ENCODE measurements around the gene RDM1. TPM values are rescaled to one million over a fixed set of nuclear protein-coding genes. Genes with fewer than 3 reads are reported as not detected.
A peak's percentile ranks its signal among the peaks of the same experiment; 100 is the strongest.

RDM1 gene
- polyA plus RNA-seq, 4 donors: 1.4 to 3.6 (median 2.3) TPM

DNA sequence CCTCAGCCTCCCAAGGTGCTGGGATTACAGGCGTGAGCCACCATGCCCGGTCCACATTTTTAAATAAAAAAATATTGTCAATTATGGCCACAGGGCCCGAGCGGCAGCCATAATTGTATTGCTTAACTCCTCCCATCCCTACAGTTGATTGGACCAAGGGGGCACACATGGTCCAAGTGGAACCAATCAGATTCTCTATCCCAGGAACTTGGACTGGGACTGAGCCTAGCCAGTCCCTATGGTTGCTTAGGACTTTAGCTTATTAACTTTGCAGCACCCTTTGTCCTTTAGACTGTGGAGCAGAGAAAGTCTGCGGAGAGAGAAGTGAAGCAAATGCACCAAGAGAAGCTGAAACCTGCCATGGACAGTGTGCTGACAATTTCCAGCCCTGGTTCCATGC lies 5.5 kb upstream of the RDM1 start:
- DNase-seq (ENCODE audit: low read depth in 4 of 4, low spot score in 3 of 4): no peak

DNA sequence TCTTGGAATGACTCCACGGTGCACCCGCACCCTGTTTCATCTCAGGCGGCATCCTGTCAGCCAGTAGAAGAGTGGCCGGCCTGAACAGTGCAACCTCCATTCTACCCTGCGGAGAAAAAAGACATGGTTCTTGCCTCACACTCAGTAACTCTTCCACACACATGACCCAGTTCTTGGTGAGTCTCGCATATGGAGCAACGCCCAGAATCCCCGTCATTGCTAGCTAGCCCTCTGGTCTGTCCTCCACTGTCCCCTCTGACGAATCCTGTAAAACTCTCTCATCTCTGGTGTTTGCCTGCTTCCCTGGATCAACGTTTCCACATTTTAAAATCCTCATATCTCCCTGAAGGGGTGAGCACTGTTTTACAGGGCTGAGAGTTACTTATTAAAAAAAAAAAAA lies 4.2 kb upstream of the RDM1 start:
- no peak for DNase-seq (ENCODE audit: low read depth in 4 of 4, low spot score in 3 of 4)

DNA sequence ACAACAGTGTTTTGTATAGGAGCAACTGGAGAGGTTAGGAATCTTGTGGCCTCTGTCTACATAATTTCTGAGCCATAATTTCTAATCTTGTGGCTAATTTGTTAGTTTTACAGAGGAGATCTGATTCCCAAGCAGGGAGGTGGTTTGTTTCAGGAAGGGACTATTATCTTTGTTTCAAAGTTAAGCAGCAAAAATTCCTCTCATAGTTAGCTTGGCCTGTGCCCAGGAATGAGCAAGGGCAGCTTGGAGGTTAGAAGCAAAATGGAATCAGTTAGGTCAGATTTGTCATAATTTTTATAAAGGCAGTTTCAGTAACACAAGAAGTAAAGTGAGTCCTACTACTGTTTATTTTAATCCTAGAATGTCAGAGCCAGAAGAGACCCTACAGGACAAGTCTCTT lies 2.0 kb upstream of the RDM1 start:
- peak in 1 of 4 donors; percentile 26 for DNase-seq (ENCODE audit: low read depth in 4 of 4, low spot score in 3 of 4)

DNA sequence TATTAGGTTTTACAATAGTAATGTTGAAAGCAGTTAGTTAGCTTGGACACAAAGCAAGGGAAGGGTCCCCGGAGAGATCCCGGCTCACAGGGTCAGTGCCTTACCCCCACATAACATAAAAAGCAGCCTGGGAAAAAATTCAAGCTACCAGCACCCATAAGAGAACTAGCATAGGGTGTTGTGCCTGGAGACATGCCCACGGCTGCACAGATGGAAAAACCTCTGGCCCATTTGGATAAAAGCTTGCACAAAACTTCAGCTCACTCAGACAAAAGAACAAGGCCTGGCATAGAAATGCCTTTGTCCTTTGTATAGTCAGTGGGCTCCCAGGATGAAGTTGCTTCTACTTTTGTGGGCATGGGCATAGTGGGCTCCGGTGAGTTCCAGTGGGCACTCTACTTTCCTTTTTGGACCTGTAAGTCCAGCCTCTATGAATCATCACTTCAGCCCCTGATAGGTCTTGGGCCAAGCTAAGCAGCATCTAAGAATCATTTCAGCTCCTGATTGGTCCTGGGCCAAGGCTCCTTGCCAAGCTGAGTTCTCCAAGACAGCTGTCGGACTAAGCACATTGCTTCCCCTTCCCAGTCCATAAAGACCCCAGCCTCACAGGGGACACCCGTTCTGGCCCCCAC lies 1.3 kb upstream of the RDM1 start:
- peak in 2 of 4 donors; percentile 14 for DNase-seq (ENCODE audit: low read depth in 4 of 4, low spot score in 3 of 4)

DNA sequence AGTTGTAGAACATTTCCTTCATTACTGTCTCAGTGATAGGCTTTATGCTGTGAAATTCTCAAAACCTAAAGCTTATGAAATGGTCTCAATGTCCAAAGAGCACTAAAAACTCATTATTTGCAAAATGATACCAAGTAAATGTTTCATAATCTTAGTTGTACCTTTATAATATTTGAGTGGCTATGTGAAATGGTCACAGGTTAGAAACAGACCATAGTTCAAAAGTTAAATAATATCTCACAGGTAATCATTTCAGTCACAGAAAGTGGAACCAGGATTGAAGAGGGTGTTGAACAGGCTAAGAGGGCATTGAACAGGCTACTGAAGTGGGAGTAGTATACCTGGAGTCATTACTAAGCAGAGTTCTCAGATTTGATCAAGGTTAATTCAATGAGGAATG lies 2.9 kb downstream of the RDM1 start:
- DNase-seq (ENCODE audit: low read depth in 4 of 4, low spot score in 3 of 4): no peak

DNA sequence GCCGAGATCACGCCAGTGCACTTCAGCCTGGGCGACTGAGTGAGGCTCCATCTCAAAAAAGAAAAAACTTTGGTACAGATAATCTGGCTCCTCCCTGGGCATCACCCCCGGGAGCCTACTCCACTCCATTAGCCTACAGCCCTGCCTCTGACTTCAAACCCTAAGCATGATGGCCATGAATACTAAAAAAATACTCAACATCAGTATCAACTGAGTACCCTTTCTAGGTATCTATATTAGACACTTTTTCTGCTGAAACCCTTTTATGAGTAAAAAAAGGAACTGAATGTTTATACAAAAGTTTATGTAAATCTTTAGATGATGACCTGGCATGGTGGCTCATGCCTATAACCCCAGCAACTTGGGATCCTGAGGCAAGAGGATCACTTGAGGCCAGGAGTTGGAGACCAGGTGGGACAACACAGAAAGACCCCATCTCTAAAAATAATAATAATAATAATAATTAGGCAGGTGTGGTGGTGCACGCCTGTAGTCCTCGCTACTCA lies 6.9 kb downstream of the RDM1 start:
- no peak for DNase-seq (ENCODE audit: low read depth in 4 of 4, low spot score in 3 of 4)

DNA sequence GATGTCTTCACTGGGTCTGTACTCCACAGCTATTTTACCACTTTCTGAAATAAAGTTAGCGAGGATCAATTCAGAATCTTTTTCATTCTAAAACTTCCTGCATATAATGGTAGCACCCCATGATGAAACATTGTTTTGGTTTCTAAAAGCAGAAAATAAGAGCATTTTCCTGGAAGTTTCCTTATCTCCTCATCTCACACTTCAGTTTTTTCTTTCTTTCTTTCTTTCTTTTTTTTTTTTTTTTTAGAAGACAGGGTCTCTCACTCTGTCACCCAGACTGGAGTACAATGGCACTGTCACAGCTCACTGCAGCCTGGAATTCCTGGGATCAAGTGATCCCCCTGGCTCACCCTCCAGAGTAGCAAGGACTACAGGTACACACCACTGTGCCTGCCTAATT lies 10.3 kb downstream of the RDM1 start:
- no peak for DNase-seq (ENCODE audit: low read depth in 4 of 4, low spot score in 3 of 4)

DNA sequence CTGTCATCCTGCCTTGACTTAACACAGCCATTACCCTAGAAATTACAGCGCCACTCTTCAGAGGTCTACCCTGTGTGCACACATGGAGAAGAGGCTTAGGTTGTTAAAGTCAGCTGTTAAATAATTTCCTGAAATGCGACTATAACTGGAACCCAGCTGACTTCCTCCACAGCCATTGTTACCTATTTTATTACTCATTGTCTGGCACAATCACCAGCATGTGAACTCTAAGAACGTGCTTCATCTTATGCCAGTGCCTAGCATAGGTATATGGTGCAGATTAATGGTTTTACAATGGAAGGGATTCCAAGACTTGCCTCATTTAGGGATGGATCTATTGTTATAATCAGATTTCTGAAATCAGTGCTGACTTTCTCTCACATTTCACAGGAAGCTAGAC lies 11.9 kb downstream of the RDM1 start:
- no peak for DNase-seq (ENCODE audit: low read depth in 4 of 4, low spot score in 3 of 4)

DNA sequence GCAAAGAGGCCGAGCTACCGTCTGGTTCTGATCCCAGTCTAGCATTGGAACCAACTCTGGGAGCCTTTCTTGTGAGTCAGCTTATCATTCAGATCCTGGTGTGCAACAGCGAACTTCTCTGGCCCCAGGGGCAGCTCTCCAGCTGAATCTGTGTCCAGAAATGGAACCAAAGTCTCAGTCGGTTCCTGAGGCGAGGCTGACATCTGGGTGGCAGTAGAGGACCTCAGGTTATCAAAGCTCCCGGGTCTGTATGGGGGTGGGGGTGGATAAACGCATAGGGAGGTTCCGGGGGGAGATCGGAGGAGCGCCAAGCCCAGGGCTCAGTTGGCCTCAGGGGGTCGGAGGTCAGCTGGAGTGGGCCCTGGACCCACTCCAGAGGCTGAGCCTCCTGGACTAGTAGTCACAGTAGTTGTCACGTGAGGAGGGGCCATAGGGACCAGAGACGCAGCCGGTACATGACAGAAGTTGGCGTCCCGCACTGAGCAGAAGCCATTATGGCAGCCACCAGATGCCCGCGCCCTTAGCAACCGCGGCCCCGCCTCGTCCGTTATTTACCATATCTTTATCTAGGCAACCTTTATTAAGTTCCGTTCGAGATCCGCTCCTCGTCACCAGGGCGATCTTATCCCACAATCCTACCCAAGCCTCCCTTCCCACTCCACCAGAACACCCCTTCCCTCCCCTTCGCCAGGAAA lies 12.9 kb downstream of the RDM1 start:
- DNase-seq (ENCODE audit: low read depth in 4 of 4, low spot score in 3 of 4): no peak

DNA sequence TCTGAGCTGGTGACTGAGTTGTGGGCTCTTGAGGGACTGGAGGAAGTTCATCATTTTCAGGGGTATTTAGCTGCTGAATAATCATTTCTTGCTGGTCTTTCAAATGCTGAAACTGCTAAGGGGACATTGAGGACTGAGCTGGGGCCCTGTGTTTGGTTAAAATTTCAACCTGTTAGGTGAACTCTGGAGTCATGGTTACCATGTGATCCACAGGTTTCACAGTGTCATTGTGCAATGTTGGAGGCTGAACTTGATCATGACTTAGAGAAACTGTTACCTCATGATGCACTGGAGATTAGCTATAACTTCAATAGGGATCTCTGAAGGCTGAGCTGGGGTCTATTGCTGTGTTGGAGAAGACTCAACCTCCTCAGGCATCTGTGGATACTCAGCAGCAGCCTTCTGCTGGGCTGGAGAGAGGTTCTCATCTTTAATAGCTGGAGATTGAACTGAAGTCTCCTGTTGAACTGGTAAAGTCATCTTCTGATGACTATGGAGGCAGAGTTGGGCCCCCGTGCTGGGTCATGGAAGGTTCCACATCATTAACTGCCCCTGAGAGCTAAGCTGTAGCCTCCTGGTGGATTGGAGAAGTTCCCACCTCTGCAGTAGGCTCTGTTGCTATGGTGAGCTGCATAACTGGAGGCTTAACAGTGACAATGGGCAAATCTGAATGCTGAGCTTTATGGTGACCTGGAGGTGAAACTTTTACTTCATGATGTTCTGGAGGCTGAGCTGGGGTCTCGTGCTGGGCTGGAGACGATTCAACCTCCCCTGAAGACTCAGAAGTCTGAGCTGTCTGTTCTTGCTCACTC lies 15.2 kb downstream of the RDM1 start:
- no peak for DNase-seq (ENCODE audit: low read depth in 4 of 4, low spot score in 3 of 4)

DNA sequence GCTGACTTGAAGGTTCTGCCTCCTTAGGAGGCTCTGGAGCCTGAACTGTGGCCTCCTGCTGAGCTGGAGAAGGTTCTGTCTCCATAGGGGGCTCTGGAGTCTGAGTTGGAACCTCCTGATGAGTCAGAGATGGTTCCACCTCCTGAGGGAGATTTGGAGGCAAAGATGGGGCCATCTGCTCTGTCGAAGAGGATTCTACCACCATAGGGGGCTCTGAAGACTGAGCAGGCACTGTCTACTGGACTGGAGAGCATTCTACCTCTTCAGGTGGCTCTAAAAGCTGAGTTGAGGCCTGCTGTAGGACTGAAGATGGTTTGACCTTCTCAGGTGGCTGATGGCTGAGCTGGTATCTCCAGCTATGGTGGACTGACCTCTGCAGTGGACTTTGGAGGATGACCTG lies 16.2 kb downstream of the RDM1 start:
- no peak for DNase-seq (ENCODE audit: low read depth in 4 of 4, low spot score in 3 of 4)

DNA sequence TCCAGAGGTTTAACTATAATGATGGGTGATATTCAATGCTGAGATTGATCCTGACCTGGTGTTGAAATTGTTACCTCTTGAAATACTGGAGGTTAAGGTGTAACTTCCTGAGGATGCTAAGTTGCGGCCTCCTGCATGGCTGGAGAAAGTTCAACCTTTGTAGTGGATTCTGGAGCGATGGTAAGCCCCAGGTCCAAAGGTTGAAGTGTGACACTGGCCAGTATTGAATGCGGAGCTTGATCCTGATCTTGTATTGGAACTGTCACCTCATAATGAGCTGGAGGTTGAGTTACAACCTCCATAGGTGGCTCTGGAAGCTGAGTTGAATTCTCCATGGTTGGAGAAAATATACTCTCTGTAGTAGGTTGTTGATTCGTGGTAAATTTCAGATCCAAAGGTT lies 17.0 kb downstream of the RDM1 start:
- no peak for DNase-seq (ENCODE audit: low read depth in 4 of 4, low spot score in 3 of 4)

DNA sequence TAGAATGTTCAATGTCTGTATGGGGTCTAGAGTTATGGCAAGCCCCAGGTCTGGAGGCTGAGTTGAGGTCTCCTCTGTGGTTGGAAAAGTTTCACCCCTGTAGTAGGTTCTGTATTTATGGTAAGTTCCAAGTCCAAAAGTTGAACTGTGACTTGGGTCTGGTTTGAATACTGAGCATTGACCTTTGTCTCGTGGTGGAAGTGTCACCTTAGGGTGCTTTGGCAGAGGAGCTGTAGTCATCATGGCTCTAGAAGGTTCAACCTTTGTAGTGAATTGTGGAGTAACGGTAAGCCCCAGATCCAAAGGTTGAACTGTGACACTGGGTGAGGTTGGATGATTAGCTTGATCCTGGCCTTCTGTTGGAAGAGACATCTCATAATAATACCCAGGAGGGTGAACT lies 17.6 kb downstream of the RDM1 start:
- DNase-seq (ENCODE audit: low read depth in 4 of 4, low spot score in 3 of 4): no peak

DNA sequence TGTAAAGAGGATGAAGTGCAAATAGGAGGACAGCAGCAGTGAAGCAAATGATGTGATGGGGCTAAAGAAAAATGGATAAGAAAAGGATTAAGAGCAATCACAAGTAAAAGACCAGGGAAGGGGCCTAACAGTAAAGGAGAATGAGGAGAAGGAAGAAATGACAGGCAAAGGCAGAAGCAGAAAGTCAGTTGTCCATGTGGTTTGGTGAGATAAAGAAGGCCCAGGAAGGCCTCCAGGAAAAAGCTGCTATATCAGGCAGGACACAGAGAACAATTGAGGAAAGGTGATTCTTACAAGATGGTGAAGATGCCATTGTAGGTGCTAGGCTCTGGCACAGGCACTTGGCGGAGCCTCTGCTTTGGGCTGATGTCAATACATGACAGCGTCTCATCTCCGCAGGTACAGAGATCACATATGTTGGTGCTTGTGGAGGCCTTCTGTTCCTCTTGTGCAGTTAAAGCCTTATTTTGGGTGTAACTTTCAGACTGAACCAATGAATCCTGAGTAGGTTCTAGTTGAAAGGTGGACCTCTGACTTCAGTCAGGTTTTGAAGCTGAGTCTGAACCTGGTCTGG lies 18.1 kb downstream of the RDM1 start:
- DNase-seq (ENCODE audit: low read depth in 4 of 4, low spot score in 3 of 4): no peak

DNA sequence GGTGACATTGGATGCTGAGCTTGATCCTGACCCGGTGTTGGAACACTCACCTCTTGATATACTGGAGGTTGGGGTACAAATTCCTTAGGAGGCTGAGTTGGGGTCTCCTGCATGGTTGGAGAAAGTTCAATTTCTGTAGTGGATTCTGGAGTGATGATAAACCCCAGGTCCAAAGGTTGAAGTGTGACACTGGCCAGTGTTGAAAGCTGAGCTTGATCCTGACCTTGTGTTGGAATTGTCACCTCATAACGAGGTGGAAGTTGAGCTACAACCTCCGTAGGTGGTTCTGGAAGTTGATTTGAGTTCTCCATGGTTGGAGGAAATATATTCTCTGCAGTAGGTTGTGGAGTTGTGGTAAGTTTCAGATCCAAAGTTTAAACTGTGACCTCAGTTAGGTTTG lies 21.2 kb downstream of the RDM1 start:
- no peak for DNase-seq (ENCODE audit: low read depth in 4 of 4, low spot score in 3 of 4)

DNA sequence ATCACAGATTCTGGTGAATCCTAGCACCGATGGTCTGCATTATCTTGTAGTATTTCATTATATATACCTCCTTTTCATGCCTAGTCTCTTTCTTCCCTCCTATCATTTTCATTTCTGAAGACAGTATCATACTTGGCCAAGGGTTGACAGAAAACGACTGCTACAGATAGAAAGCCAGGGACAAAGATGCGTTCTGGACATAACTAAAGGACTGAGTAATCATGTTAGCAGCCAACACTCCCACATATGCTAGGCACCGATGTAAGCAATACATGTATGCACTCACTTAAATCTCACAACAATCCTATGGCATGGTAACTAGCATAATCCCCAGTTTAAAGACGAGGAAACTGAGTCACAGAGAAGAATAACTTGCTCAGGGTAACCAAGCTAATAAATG lies 22.9 kb downstream of the RDM1 start:
- no peak for DNase-seq (ENCODE audit: low read depth in 4 of 4, low spot score in 3 of 4)

DNA sequence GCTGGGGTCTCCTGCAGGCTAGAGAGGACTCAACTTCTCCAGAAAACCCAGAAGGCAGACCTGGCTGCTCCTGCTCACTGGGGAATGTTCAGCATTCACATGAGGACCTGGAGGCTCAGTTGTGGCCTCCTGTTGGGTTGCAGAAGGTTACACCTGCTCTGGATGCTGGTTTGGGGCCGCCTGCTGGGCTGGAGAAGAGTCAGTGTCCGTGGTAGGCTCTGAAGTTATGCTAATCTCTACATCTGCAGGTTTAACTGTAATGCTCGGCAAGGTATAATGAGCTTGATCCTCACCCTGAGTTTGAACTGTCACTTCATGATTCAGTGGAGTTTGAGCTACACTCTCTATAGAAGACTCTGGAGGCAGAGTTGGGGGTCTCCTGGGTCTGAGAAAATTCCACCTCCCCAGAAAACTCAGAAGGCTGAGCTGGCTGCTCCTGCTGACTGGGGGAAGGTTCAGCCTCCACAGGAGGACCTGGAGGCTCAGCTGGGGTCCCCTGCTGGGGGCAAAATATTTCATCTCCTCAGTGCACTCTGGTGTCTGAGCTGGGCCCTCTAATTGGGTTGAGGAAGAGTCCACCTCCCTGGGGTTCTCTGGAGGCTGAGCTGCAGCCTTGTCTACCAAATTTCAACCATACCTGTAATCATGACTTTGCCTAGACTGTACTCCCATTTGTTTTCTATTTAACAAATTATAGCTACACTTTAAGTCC lies 23.5 kb downstream of the RDM1 start:
- DNase-seq (ENCODE audit: low read depth in 4 of 4, low spot score in 3 of 4): no peak

DNA sequence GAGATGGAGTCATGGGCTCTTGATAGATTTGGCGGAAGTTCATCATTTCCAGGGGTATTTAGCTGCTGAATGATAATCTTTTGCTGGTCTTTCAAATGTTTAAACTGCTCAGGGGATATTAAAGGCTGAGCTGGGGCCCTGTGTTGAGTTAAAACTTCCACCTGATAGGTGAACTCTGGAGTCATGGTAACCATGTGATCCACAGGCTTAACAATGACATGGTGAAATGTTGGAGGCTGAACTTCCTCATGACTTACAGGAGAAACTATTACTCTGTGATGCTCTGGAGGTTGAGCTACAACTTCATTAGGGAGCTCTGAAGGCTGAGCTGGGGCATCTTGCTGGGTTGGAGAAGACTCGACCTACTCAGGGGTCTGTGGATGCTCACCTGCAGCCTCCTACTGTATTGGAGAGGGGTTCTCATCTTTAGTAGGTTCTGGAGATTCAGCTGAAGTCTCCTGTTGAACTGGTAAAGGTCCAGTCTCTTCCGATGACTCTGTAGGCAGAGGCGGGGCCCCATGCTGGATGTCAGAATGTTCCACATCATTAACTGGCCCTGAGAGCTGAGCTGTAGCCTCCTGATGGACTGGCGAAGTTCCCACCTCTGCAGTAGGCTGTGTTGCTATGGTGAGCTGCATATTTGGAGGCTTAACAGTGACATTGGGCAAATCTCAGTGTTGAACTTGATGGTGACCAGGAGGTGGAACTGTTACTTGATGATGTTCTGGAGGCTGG lies 24.2 kb downstream of the RDM1 start:
- no peak for DNase-seq (ENCODE audit: low read depth in 4 of 4, low spot score in 3 of 4)

DNA sequence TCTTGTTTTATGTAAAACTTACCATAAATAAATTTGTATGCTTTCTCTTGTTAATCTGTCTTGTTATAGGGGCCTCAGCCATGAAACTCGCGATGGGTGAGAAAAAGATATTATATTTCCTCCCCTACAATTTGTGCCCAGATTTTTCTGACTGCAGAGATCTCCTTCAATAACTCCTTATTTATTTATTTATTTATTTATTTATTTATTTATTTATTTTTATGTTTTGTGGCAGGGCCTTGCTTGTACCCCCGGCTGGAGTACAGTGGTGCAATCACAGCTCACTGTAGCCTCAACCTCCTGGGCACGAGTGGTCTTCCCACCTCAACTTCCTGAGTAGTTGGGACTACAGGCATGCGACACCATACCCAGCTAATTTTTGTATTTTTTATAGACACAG lies 27.1 kb downstream of the RDM1 start:
- DNase-seq (ENCODE audit: low read depth in 4 of 4, low spot score in 3 of 4): no peak

DNA sequence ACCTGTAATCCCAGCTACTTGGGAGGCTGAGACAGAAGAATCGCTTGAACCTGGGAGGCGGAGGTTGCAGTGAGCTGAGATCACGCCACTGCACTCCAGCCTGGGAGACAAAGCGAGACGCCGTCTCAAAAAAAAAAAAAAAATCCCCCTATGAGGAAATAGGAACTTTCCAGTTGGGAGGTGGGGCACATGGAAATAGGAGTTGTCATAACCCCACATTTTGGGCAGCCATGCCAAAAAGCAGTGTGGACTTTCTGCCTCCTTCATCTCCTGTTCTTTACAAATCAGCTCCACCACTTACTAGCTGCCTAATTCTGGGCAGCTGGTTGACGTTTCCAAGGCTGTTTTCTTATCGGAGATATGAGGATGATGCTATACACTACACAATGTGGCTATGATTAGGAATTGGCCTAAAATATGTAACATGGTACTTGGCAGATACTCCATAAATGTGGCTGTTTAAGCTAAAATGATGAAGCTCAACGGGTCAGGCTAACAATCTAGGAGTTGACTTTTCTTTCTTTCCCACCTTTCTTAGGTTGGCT lies 28.9 kb downstream of the RDM1 start:
- no peak for DNase-seq (ENCODE audit: low read depth in 4 of 4, low spot score in 3 of 4)
